H1 (cell line): ENCODE measurements around the gene MYH9. TPM values are rescaled to one million over a fixed set of nuclear protein-coding genes. Genes with fewer than 3 reads are reported as not detected.
A peak's percentile ranks its signal among the peaks of the same experiment; 100 is the strongest.

Source experiments
- CHD7 ChIP-seq: fragments of 300-600 bp; sonication (generic); IDR thresholded peaks from 2 replicates; pipeline ENCODE4 v1.7.1; 2012; ENCODE audit warnings: low read length, moderate library complexity, mild to moderate bottlenecking, inconsistent platforms; ENCODE audit not compliant: insufficient replicate concordance
- CTCF ChIP-seq, 3 experiments: IDR thresholded peaks; 1 replicate in 2 of 3; 2 replicates in 1 of 3; pipeline versions ENCODE4 v1.5.1 to v1.6.1; 2011; ENCODE audit warnings: low read length in 3 of 3, mild to moderate bottlenecking in 3 of 3, inconsistent platforms in 2 of 3, low read depth in 1 of 3, moderate library complexity in 1 of 3; ENCODE audit not compliant: insufficient read depth in 1 of 3; ENCODE audit errors: control extremely low read depth in 1 of 3
- JUND ChIP-seq: IDR thresholded peaks from 2 replicates; pipeline ENCODE4 v1.6.1; 2011; ENCODE audit warnings: mild to moderate bottlenecking, improper control_type of control experiment, low read length
- POLR2A ChIP-seq, 2 experiments: IDR thresholded peaks; 1 replicate in 1 of 2; 2 replicates in 1 of 2; pipeline ENCODE4 v1.6.1; 2011; ENCODE audit warnings: low read depth in 2 of 2, low read length in 2 of 2, mild to moderate bottlenecking in 2 of 2; ENCODE audit errors: control extremely low read depth in 1 of 2
- polyA plus RNA-seq, 7 experiments: library from polyadenylated mRNA; depleted of rRNA in 3 of 7; stranded (reverse) in 5 of 7; unstranded in 2 of 7; fragments of >200 nt in 5 of 7; fragments of 200-250 nt in 2 of 7; gene quantifications; 1 replicate in 5 of 7; 2 replicates in 1 of 7; 4 replicates in 1 of 7; pipeline versions ENCODE4 v1.2.1 to v1.2.3, GENCODE V29; 2011 to 2013; ENCODE audit warnings: missing spikeins in 2 of 7, mixed read lengths in 2 of 7
- total RNA-seq: library from RNA; stranded (reverse); fragmentation: NEBNext Ultra II Directional; extraction: Animal tissue kit (Norgen Biotek cat#: 25700); gene quantifications from 2 replicates; pipeline ENCODE4 v1.2.1, GENCODE V29; 2021
- TF ChIP-seq, protein P1 (sequence below): IDR thresholded peaks from 2 replicates; pipeline ENCODE4 v1.6.1; 2012; ENCODE audit warnings: low read length, inconsistent platforms

MYH9 gene
- total and polyA plus RNA-seq, 2 of the 8 experiments (the other 6 are each of a cell fraction or from before 2014, with no cell fraction given) = 24.9 to 322 TPM

DNA sequence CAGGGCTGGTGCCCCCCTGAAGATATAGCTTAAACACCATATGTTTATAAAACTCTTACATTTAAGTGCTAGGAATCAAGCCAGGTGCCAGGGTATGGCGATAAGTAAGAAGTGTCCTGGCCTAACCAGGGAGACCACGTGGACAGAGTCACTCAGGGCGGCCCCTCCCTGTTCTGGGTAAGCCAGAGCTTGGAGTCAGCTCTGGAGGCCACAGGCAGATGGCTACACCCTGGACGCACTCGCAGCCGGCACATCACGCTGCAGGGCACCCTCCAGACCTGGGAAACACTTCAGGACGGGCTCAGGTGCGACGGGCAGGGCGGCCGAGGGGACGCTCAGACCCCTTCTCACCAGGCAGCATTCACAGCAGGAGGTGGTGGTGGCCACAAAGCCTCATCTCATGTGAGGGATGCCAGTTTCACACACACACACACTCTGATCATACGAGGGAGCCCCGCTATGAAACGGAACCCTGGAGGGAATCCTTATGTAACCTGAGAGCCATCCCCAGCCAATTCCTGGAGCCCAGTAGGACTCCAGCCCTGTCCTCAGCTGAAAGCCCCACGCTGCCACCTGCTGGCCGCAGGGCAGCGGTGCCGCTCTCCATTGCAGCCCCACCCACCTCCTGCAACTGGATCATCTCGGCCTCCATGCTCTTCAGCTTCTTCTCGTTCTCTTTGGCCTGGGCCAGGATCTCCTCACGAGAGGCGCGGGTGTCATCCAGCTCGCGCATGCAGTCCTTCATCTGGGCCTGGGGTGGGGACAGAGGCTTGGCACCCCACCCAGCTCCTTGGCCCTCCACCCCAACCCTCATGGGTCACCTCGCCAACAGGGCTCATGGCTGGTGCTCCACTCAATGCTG lies 101.4 kb downstream of the MYH9 start (continued):
- TF ChIP-seq CHD7 (no peak), POLR2A (IDR thresholded peaks at IDR 0.05; ENCODE audit: control extremely low read depth in 1 of 2, low read depth in 2 of 2, low read length in 2 of 2) (0 out of 3 replicates have a peak, but pooled peaks of 1 of the 2 experiments have one; percentile 18), JUND (0 out of 2 replicates have a peak, but pooled peaks have one; percentile 21), CTCF (IDR thresholded peaks at IDR 0.05; ENCODE audit: control extremely low read depth in 1 of 3, insufficient read depth in 1 of 3, low read depth in 1 of 3, low read length in 3 of 3) (peak; percentile 90 to 99 (median 98))
- TF ChIP-seq, protein P1, sequence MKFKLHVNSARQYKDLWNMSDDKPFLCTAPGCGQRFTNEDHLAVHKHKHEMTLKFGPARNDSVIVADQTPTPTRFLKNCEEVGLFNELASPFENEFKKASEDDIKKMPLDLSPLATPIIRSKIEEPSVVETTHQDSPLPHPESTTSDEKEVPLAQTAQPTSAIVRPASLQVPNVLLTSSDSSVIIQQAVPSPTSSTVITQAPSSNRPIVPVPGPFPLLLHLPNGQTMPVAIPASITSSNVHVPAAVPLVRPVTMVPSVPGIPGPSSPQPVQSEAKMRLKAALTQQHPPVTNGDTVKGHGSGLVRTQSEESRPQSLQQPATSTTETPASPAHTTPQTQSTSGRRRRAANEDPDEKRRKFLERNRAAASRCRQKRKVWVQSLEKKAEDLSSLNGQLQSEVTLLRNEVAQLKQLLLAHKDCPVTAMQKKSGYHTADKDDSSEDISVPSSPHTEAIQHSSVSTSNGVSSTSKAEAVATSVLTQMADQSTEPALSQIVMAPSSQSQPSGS = no peak
